Right lobe of liver (tissue), 4 donors: ENCODE data around the gene FCN3.

Experiments
- POLR2A ChIP-seq: fragments of 450-650 bp; IDR thresholded peaks from one replicate; pipeline ENCODE4 v1.6.1; 2017; ENCODE audit warnings: antibody characterized with exemption, mild to moderate bottlenecking
- TF ChIP-seq, protein P1 (sequence below), 4 donors: fragments of 200-600 bp in 3 of 4; fragments of 450-650 bp in 1 of 4; IDR thresholded peaks; one replicate each; pipeline versions ENCODE4 v1.5.1 to v1.8.0; 2016 to 2022; ENCODE audit warnings: antibody characterized with exemption in 4 of 4, mild to moderate bottlenecking in 2 of 4
- donor health status: DM: no; HTN: no; CAD: no.
- donor health status: DM: no; HTN: no; CAD: no.
- donor health status: DM: no; HTN: yes; CAD: no.

DNA sequence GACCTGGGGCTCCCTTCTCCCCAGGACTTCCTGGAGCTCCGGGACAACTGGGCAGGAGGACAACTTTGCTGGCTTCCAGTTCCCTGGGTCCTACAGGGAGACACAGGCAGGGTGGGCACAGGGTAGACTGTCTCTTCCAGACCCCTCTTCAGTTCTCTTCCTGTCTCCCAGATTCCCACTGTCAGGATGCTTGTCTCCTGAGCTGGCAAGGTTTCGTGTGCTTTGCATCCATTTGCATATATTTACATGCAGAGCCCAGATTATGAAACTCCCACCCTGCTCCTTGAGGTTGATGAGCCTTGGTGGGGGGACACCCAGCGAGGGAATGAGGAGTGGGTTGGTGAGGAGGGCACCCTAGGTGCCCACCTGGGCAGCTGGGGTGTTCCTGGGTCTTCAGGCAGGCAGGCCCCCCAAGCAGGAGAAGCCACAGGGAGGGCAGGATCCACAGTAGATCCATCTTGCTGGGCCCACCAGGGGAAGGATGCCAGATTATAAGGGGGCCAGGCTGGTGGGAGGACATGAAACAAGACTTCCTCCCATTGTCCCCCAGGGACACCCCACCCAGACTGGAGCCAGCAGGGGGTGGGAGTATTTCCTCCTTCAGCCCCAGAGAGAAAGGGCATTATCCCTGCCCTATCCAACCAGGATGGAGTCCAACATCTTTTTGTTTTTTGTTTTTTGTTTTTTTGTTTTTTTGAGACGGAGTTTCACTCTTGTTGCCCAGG, at the start of gene FCN3:
- TF ChIP-seq, protein P1, sequence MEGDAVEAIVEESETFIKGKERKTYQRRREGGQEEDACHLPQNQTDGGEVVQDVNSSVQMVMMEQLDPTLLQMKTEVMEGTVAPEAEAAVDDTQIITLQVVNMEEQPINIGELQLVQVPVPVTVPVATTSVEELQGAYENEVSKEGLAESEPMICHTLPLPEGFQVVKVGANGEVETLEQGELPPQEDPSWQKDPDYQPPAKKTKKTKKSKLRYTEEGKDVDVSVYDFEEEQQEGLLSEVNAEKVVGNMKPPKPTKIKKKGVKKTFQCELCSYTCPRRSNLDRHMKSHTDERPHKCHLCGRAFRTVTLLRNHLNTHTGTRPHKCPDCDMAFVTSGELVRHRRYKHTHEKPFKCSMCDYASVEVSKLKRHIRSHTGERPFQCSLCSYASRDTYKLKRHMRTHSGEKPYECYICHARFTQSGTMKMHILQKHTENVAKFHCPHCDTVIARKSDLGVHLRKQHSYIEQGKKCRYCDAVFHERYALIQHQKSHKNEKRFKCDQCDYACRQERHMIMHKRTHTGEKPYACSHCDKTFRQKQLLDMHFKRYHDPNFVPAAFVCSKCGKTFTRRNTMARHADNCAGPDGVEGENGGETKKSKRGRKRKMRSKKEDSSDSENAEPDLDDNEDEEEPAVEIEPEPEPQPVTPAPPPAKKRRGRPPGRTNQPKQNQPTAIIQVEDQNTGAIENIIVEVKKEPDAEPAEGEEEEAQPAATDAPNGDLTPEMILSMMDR (IDR thresholded peaks at IDR 0.05) = no peak
- no peak for TF ChIP-seq POLR2A
